ENCODE data around the gene P2RX5.
"Not testable (repeated sequence)": the region's sequence is repeated elsewhere in the genome, so short reads cannot be mapped to it uniquely, and the experiment has no call there.

Gene P2RX5

DNA sequence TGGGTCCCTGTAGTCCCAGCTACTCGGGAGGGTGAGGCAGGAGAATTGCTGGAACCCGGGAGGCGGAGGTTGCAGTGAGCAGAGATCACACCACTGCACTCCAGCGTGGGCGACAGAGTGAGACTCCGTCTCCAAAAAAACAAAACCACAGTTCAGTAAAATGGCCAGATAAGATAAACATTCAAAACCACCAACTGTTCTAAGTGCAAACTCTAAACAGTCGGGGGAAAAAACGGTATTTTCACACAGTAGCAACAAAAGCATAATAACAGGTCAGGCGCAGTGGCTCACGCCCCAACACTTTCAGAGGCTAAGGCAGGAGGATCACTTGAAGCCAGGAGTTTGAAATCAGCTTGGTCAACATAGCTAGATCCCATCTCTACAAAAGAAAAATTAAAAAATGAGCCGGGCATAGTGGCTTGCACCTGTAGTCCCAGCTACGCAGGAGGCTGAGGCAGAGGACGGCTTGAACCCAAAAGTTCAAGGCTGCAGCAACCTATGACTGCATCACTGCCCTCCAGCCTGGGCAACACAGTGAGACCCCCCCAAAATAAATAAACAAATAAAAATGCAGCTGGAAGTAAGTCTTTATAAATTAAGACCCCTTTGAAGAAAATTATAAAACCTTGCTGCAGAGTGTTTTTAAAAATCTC is 17.0 kb upstream of the P2RX5 start:
- no peak for DNase-seq (ENCODE audit: low spot score)

GRCh38 chr17:3710951-3711383 is 15.0 kb upstream of the P2RX5 start:
- no peak for DNase-seq (ENCODE audit: low spot score)

DNA sequence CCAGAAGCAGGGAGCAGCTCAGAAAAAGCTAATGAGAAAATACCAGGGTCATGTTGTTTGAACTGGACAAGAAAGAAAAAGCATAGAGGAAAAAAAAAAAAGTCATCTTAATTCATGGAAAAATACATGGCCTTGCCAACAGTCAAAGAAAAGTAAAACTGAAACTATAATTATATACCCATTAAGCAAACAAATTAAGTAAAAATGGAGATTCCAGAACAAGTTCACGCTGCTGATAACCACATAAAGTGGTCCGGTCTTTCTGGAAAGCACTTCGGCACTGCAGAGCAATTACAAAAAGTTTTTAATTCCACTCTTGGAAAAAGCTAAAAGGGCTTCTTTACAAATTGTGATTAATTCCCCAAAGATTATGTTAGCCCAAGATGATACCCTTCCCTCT is 12.4 kb upstream of the P2RX5 start:
- DNase-seq (ENCODE audit: low spot score): no peak

- DNase-seq (ENCODE audit: low spot score): not testable (repeated sequence)
These were observed 9.7 kb upstream of the P2RX5 start for GRCh38 chr17:3705718-3705984.

DNA sequence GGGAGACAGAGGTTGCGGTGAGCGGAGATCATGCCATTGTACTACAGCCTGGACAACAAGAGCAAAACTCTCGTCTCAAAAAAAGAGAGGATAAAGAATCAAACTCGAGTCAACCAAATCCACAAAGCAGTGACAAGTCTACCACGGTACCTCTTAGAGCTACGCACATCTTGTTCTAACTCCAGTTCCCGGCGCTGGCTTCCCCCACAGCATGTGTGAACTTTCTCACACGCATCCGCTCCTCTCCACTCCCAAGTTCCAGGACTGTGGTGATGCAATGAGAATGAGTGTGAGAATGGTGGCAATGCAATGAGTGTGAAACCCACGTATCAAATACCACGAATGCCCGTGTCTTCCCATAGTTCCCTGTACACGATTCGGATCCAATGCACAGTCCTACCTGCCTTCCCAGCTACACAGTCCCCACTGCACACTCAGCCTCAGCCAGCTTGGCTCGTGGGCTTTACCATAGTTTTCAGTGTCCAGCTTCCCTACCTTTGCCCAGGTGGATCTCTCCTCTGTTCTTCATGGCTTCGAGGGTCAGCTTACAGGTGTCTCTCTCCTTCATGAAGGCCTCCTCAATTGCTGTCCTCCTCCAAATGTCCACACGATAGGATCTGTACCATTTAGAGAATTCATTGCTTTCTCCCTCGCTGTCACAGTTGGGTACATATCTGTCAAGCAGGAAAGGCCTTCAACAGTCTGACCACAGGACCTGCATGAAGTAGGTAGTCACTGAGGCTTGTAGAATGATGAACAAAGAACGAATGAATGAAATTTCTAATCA is 9.2 kb upstream of the P2RX5 start:
- DNase-seq (ENCODE audit: low spot score): no peak

DNA sequence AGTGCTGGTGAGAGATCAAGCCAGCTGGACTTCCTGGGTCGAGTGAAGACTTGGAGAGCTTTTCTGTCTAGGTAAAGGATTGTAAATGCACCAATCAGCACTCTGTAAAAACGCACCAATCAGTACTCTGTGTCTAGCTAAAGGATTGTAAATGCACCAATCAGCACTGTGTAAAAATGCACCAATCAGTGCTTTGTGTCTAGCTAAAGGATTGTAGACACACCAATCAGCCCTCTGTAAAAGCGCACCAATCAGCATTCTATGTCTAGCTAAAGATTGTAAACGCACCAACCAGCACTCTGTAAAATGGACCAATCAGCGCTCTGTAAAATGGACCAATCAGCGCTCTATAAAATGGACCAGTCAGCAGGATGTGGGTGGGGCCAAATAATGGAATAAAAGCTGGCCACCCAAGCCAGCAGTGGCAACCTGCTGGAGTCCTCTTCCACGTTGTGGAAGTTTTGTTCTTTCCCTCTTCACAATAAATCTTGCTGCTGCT is 6.1 kb upstream of the P2RX5 start:
- DNase-seq (ENCODE audit: low spot score): not testable (repeated sequence)

GRCh38 chr17:3699951-3700350 is 4.0 kb upstream of the P2RX5 start:
- DNase-seq (ENCODE audit: low spot score): no peak

DNA sequence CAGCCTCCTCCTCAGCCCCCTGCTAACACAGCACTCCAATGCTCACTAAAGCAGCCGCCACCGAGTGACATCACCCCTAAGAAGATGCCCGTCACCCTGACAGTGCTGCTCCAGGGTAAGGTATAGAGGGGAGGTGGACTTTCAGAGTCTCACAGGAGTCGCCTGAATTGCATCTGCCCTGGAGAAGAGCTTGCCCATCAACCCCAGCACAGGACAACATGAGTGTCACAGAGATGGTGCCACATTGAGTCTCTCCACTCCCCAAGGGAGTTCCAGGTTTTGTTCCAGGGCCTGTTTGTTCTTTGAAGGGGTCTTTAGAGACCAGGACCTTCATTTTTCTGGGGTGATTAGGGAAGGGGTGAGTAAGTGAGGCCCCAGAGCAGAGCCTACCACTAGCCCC is 2.2 kb upstream of the P2RX5 start:
- DNase-seq (ENCODE audit: low spot score): no peak

DNA sequence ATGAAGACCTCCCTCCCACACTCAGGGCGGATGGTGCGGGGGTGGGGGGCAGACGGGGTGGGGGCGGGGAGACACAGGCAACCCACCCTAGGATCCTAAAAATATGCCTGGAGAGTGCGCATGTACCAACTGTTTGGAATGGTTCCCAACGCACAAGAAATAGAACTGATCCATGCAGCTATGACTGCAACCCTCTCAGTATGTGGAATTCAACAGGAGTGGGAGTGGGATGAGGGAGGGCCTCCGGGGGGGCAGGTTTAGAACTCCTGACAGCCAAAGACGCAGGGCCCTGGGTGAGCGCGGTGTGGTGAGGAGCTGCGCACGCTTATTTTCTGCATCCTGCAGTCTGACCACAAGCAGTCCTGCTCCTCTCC is 1.1 kb upstream of the P2RX5 start:
- DNase-seq (ENCODE audit: low spot score): no peak

DNA sequence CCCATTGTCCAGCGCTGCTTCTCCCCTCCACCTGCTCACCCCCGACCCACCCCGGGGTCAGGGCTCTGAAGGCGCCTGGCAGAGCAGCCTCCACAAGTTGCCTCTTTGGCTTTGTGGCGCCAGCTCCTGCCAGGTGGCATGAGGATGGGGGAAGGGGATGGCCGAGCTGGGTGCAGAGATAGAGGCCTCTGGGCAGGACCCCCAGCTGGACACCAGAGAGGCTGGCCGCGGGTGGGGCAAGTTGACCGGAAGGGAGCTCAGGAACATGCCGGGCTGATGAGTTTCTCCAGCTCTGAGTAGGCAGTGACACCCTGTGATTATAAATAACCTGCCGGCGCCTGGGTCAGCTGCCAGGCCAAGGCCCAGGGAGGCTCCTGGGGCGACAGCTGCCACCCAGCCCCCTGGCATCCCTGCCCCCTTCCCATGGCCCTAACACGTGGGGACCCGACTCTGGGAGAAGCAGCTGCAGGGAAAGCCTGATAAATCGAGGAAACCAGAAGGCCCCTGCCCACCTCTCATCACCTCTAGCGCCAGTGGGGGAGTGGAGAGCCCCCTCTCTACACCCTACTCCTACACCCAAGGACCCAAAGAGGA is 729 bp downstream of the P2RX5 start:
- DNase-seq (ENCODE audit: low spot score): no peak

GRCh38 chr17:3693829-3694231 is 2.1 kb downstream of the P2RX5 start:
- no peak for DNase-seq (ENCODE audit: low spot score)

DNA sequence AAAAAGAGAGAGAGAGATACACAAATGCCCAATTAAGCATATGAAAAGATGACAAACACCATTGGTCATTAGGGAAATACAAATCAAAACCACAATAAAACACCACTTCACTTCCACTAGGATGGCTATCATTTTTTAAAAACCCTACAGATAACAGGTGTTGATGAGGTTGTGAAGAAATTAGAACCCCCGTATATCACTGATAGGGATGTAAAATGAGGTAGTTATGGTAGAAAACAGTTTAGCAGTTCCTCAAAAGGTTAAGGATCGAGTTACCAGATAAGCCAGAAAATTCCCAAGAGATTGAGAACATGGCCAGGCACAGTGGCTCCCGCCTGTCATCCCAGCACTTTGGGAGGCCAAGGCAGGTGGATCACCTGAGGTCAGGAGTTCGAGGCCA is 2.8 kb downstream of the P2RX5 start:
- no peak for DNase-seq (ENCODE audit: low spot score)

DNA sequence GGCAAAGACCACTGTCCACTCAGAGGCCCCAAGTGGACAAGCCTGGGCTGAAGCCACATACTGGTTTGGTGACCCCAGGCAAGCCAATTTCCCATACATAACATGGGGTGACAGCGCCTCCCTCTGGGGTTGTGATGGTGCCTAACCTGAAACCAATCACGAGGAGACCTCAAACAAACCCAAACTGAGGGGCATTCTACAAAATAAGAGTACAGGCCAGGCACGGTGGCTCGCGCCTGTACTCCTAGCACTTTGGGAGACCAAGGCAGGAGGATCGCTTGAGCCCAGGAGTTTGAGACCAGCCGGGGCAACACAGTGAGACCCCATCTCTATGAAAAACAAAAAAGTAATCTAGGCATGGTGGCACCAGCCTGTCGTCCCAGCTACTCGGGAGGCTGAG is 3.6 kb downstream of the P2RX5 start:
- no peak for DNase-seq (ENCODE audit: low spot score)

DNA sequence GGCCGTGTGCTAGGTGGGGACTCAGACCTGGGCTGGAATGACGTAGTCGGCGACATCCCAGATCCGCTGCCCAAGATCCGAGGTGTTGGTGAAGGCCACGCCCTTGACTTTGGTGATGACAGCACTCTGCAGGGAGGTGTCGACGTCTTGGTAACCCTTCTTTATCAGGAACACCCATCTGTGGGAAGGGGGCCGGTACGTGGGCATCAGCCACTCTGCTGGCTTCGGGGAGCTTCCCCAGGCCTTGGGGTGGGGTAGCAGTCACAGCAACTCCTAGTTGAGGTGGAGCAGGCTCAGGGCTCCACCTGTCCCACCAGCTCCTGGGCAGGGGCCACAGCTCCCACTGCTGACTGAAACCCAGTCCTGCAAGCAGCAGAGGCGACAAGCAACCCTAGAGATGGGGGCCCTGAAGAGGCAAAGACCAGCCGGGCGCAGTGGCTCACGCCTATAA is 4.3 kb downstream of the P2RX5 start:
- DNase-seq (ENCODE audit: low spot score): no peak

DNA sequence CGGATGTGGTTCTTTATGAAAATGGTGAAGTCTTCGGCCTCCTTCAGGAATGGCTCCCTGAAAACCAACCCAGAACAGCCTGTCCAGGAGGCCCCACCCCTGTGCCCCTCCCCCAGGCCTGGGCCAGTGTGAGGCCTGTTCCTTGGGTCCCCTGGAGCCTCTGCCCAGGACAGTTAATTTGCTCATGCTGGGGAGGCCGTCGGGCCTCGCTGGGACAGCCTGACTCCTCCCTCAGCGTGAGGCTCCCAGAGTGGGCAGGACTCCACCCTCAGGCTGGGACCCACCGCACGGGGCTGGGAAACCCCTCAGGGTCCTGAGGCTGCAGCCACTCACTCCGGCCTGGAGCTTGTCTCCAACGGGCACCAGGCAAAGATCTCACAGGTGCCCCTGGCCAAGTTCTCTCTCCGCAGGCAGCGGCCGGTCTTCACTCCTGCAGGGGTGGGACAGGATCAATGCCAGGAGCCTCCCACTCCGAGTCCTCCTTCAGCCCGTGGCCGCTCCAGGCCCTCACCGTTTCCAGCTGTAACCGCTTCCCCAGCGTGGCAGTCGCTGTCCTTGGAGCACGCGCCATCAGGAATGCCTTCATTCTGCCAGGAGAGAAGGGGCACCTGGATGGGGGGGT is 5.8 kb downstream of the P2RX5 start:
- DNase-seq (ENCODE audit: low spot score): no peak

DNA sequence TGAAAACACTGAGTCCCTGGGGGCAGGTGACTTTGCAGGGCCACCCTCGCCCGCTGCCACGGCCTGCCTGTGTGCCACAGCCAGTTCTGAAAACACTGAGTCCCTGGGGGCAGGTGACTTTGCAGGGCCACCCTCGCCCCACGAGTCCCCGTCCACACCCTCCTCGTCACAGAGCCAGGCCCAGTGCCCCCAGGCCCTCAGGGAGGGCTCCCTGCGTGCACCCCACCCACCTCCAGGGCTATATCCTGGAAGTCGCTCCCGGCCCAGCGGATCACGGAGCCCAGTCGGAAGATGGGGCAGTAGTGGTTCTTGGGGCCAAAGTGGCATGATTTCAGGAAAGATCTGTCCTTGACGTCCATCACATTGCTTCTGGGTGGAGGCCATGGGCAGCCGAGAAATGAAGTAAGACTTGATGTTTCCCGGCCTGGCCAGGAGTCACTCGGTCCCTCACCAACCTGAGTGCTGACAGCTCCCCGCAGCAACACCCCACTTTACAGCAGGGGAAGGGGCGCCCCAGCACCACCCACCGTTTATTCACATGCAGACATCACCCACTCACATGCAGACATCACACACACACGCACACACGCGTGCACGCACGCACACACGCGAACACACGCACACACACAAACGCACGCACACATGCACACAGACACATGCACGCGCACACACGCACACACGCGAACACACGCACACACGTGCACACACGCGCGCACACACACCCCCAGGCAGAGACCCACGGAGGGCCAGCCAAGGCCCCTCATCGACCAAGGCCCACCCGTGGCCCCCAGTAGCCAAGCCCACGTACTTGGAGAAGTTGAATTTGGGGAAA is 6.5 kb downstream of the P2RX5 start:
- DNase-seq (ENCODE audit: low spot score): no peak

GRCh38 chr17:3688852-3689261 is 7.1 kb downstream of the P2RX5 start:
- no peak for DNase-seq (ENCODE audit: low spot score)

DNA sequence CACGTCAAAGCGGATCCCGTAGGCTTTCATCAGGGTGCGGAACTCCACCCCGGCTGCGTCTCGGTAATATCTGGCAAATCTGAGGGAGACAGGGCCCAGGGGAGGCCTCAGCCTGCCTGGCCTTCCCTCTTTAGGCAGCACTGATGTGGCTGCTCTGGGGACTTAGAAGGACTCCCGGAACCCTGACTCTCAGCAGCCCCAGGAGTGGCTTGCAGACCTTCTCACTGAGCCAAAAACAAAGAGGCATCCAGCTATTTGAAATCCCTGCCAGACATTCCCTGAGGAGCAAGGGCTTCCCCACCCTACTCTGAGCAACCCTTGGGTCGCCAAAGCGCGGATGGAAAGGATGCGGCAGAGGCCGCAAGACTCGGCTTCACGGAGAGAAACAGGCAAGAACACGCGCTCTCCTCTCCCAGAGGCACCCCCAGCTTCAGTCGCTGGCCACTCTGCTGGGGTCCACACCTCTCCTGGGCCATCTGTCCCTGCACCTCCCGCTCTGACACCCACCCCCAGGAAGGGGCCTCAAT is 7.9 kb downstream of the P2RX5 start:
- no peak for DNase-seq (ENCODE audit: low spot score)

- no peak for DNase-seq (ENCODE audit: low spot score)
These were observed 10.8 kb downstream of the P2RX5 start for GRCh38 chr17:3685174-3685573.

DNA sequence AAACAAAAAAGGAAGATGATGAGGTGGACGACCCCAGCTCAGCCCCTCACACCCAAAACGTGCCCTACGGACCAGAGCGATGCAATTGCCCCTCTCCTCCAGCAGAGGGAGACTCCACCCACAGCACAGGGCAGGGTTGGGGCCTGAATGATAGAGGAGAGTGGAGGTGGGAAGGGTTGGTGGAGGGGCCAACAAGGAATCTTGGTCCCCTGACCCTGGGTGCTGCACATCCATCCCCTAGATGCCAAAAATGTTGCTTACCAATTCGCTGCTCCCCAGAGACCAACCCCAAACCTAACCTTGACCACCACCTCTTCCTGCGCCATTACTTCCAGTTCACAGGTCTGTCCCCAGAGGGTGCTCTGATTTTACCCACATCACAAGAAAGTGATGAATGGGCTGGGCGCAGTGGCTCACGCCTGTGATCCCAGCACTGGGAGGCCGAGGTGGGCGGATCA is 12.9 kb downstream of the P2RX5 start:
- peak; percentile 59 for DNase-seq (ENCODE audit: low spot score)

DNA sequence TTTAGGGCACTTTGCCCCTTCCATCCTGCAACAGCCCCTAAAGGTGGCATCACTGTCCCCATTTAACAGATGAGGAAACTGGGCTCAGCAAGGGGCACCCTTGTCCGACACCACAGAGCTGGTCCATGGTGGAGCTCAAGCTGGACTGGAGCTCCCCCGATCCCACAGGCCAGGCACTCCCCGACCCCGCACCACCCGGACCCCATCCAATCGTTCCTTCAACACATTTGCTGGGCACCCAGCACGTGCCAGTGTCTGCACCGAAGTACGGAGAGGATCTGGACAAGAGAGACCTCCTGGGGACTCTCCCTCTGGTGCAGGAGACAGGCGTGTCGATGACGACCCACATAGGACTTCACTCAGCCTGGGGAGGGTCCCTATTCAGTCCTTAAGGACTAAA is 13.9 kb downstream of the P2RX5 start:
- DNase-seq (ENCODE audit: low spot score): no peak

GRCh38 chr17:3681565-3681964 is 14.4 kb downstream of the P2RX5 start:
- no peak for DNase-seq (ENCODE audit: low spot score)
